GM19043 (cell line): ENCODE results near the gene ACSM5.
"Not testable (repeated sequence)": the region's sequence is repeated elsewhere in the genome, so short reads cannot be mapped to it uniquely, and the experiment has no call there.

ENCODE experiments used
- ATAC-seq: cut with Tn5 transposase; IDR thresholded peaks from one replicate; pipeline ENCODE4 v1.9.1; 2021; ENCODE audit warnings: low read depth; ENCODE audit not compliant: unreplicated experiment

ACSM5 gene

GRCh38 chr16:20446652-20447393 lies 37.5 kb downstream of the ACSM5 start:
- not testable (repeated sequence) for ATAC-seq

GRCh38 chr16:20451364-20451763 lies 42.0 kb downstream of the ACSM5 start, which contains the start of gene ACSM2A:
ACSM2A (plus strand) TSS chr16:20451521; CDS start chr16:20460115, 8,594 bp downstream.
- not testable (repeated sequence) for ATAC-seq

DNA sequence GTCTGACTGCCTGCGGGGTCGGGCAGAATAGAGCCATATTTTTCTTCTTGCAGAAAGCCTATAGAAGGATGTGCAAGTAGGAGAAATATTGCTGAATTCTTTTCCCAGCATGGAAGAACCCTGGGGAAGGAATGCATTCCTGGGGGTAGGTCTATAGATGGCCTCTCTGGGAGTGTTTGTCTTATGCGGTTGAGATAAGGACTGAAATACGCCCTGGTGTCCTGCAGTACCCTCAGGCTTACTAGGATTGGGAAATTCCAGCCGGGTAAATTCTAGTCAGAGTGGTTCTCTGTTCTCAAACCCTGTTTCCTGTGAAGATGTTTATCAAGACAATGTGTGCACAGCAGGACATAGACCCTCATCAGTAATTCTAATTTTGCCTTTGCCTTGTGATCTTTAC lies 44.3 kb downstream of the ACSM5 start:
- not testable (repeated sequence) for ATAC-seq

DNA sequence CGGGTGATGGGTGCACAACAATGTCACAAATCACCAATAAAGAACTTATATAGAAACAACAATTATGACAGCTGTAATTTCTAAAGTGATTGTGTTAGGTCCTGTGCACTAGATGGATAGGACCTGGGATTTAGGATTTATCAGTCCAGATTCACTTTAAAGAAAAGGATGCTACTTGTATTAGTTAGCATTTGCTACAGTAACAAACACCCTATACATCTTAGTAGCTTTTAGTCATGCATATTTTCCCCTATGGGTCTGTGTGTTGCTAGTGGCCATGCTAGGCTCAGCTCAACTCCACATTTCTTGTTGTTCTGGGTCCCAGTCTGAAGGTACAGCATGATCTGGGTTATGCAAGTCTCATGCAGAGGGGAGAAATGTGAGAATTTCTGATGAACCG lies 49.9 kb downstream of the ACSM5 start:
- not testable (repeated sequence) for ATAC-seq

DNA sequence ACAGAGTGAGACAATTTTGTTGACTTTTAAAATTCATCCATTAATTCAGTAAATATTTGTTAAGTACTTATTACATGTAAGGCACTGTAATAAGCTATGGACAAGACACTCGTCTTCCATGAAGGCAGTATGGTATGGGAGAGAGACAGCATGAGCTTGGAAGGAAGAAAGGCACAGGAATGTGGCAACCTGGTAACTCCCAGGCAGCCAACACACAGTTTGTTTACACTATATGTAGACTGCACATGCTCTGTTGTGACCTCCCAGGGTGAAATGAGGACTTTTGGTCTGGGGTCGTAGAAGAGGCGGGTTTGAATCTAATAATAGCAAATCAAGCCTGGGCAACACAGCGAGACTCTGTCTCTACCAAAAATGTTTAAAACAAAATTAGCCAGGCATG lies 51.0 kb downstream of the ACSM5 start:
- ATAC-seq = not testable (repeated sequence)

GRCh38 chr16:20468954-20469353 lies 59.6 kb downstream of the ACSM5 start:
- not testable (repeated sequence) for ATAC-seq

DNA sequence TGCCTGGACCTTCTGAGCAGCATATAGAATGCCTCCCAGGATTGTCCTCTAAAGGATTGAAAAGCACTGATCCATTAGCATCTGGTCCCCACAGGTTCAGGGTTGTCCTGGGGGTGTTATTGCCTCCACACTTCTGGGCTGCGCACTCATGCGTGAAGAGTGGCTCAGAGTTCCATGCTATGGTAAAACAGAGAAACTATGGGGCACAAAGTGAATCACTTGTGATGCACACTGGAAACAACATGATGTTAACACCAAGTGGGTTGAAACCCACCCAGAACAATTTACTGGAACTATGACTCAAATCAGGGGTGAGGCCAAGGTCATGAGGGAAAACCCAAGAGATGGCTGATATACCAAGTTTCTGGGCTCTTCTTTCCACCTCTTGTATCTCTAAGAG lies 60.6 kb downstream of the ACSM5 start:
- not testable (repeated sequence) for ATAC-seq

GRCh38 chr16:20470732-20471131 lies 61.4 kb downstream of the ACSM5 start:
- ATAC-seq = not testable (repeated sequence)

- ATAC-seq = not testable (repeated sequence)
Observed at GRCh38 chr16:20477188-20477744, 67.9 kb downstream of the ACSM5 start.

DNA sequence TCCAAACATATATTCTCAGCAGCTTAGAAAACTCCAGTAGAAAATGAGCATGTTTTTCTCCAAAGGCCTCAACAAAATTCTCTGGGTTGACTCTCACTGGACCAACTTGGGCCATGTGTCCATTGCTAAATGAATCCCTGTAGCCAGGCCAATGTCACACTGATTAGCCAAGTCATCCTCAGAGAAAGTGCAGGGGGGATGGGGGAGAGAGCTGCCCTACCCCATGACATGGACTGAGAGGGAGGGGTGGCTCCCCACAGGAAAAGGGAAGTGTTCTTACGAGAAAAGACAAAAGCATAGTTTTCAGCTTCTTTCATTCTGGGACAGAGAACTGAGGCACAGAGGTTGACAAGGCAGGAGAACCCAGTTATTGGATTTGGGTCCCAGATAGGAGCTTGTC lies 74.7 kb downstream of the ACSM5 start:
- not testable (repeated sequence) for ATAC-seq

GRCh38 chr16:20484726-20485125 lies 75.4 kb downstream of the ACSM5 start:
- ATAC-seq = no peak

DNA sequence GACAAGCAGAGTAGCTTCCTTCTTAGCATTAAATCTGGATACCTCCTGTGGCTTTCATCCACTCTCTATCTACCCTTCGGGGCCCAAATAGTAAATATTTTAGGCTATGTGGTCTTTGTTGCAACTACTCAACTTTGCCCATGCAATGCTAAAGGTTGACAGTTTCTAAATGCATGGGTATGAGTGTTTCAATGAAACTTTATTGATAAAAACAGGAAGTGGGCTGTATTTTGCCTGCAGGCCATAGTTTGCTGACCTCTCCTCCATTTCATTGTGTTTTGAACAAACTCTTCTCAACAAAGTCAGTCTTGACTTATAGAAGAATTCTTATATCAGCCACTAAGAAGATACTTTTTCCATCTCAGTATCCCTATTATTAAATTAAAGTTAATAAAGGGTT lies 76.1 kb downstream of the ACSM5 start:
- no peak for ATAC-seq
